ENCODE measurements around the gene ADI1. TPM values are rescaled to one million over a fixed set of nuclear protein-coding genes. Genes with fewer than 3 reads are reported as not detected.

The ADI1 gene
- total and polyA plus RNA-seq, 10 of the 15 experiments (the other 5 are each of a cell fraction or from before 2014, with no cell fraction given): 4.4 to 78.7 (median 17.2) TPM

DNA sequence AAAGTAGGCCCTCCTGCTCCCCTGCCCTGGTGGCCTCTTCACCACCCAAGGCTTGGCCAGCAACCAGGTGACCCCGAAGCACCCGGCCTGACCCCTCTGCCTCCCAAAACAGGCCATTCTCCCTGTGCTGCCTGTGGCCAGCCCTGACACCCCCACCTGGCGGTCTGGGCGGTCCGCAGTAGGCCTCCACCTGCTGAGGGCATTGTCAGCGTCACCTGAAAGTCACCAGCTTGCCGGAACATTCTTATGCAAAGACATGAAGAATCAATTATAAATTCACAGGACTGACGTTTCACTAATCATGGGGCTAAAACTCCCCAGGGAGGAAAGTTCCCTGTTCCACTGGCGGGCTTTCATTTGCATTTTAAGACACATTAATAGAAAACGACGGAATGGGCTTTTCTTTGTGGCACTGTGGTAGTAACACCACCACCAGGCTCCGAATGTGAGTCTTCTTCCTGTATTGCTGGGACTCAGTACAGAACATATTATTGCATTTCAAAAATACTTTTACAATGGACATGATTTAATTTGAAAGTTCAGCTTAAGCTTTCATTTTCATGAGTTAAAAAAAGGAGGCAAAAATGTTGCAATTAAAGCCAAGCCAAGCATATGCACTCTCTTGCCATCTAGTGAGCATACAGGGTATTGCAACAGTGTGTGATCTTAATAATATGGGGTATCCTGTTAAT lies 57.4 kb downstream of the ADI1 start (continued):
- TF ChIP-seq, protein P1, sequence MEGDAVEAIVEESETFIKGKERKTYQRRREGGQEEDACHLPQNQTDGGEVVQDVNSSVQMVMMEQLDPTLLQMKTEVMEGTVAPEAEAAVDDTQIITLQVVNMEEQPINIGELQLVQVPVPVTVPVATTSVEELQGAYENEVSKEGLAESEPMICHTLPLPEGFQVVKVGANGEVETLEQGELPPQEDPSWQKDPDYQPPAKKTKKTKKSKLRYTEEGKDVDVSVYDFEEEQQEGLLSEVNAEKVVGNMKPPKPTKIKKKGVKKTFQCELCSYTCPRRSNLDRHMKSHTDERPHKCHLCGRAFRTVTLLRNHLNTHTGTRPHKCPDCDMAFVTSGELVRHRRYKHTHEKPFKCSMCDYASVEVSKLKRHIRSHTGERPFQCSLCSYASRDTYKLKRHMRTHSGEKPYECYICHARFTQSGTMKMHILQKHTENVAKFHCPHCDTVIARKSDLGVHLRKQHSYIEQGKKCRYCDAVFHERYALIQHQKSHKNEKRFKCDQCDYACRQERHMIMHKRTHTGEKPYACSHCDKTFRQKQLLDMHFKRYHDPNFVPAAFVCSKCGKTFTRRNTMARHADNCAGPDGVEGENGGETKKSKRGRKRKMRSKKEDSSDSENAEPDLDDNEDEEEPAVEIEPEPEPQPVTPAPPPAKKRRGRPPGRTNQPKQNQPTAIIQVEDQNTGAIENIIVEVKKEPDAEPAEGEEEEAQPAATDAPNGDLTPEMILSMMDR (IDR thresholded peaks at IDR 0.05 in 2 of 3, conservative IDR thresholded peaks at IDR 0.05 in 1 of 3; ENCODE audit: control insufficient read depth in 2 of 3, extremely low read depth in 1 of 3, insufficient read depth in 1 of 3, low read depth in 3 of 3, low read length in 3 of 3): peak; percentile 82 to 94 (median 89)
- TF ChIP-seq CHD2 (IDR thresholded peaks at IDR 0.05; ENCODE audit: borderline replicate concordance, low read depth, low read length) (no peak), CREB1 (IDR thresholded peaks at IDR 0.05; ENCODE audit: low read depth) (no peak), STAT3 (IDR thresholded peaks at IDR 0.05; ENCODE audit: low read depth, low read length) (no peak), TBL1XR1 (IDR thresholded peaks at IDR 0.05; ENCODE audit: low read depth, low read length) (no peak), HDAC6 (IDR thresholded peaks at IDR 0.05; ENCODE audit: unreplicated experiment) (no peak), SP1 (IDR thresholded peaks at IDR 0.05; ENCODE audit: low read depth, low read length) (no peak), NBN (IDR thresholded peaks at IDR 0.05) (0 out of 2 replicates have a peak, but pooled peaks have one; percentile 36), ZZZ3 (IDR thresholded peaks at IDR 0.05; ENCODE audit: control insufficient read depth, insufficient read length, low read depth) (no peak), FOXK2 (IDR thresholded peaks at IDR 0.05) (no peak), ETV6 (conservative IDR thresholded peaks at IDR 0.05 in 1 of 2, IDR thresholded peaks at IDR 0.05 in 1 of 2; ENCODE audit: borderline replicate concordance in 1 of 2, low read depth in 1 of 2) (no peak)
- TF ChIP-seq, protein P2, sequence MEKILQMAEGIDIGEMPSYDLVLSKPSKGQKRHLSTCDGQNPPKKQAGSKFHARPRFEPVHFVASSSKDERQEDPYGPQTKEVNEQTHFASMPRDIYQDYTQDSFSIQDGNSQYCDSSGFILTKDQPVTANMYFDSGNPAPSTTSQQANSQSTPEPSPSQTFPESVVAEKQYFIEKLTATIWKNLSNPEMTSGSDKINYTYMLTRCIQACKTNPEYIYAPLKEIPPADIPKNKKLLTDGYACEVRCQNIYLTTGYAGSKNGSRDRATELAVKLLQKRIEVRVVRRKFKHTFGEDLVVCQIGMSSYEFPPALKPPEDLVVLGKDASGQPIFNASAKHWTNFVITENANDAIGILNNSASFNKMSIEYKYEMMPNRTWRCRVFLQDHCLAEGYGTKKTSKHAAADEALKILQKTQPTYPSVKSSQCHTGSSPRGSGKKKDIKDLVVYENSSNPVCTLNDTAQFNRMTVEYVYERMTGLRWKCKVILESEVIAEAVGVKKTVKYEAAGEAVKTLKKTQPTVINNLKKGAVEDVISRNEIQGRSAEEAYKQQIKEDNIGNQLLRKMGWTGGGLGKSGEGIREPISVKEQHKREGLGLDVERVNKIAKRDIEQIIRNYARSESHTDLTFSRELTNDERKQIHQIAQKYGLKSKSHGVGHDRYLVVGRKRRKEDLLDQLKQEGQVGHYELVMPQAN (conservative IDR thresholded peaks at IDR 0.05): no peak
- TF ChIP-seq, protein P3, sequence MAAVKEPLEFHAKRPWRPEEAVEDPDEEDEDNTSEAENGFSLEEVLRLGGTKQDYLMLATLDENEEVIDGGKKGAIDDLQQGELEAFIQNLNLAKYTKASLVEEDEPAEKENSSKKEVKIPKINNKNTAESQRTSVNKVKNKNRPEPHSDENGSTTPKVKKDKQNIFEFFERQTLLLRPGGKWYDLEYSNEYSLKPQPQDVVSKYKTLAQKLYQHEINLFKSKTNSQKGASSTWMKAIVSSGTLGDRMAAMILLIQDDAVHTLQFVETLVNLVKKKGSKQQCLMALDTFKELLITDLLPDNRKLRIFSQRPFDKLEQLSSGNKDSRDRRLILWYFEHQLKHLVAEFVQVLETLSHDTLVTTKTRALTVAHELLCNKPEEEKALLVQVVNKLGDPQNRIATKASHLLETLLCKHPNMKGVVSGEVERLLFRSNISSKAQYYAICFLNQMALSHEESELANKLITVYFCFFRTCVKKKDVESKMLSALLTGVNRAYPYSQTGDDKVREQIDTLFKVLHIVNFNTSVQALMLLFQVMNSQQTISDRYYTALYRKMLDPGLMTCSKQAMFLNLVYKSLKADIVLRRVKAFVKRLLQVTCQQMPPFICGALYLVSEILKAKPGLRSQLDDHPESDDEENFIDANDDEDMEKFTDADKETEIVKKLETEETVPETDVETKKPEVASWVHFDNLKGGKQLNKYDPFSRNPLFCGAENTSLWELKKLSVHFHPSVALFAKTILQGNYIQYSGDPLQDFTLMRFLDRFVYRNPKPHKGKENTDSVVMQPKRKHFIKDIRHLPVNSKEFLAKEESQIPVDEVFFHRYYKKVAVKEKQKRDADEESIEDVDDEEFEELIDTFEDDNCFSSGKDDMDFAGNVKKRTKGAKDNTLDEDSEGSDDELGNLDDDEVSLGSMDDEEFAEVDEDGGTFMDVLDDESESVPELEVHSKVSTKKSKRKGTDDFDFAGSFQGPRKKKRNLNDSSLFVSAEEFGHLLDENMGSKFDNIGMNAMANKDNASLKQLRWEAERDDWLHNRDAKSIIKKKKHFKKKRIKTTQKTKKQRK (IDR thresholded peaks at IDR 0.05; ENCODE audit: low read depth, low read length): no peak
- TF ChIP-seq, protein P4, sequence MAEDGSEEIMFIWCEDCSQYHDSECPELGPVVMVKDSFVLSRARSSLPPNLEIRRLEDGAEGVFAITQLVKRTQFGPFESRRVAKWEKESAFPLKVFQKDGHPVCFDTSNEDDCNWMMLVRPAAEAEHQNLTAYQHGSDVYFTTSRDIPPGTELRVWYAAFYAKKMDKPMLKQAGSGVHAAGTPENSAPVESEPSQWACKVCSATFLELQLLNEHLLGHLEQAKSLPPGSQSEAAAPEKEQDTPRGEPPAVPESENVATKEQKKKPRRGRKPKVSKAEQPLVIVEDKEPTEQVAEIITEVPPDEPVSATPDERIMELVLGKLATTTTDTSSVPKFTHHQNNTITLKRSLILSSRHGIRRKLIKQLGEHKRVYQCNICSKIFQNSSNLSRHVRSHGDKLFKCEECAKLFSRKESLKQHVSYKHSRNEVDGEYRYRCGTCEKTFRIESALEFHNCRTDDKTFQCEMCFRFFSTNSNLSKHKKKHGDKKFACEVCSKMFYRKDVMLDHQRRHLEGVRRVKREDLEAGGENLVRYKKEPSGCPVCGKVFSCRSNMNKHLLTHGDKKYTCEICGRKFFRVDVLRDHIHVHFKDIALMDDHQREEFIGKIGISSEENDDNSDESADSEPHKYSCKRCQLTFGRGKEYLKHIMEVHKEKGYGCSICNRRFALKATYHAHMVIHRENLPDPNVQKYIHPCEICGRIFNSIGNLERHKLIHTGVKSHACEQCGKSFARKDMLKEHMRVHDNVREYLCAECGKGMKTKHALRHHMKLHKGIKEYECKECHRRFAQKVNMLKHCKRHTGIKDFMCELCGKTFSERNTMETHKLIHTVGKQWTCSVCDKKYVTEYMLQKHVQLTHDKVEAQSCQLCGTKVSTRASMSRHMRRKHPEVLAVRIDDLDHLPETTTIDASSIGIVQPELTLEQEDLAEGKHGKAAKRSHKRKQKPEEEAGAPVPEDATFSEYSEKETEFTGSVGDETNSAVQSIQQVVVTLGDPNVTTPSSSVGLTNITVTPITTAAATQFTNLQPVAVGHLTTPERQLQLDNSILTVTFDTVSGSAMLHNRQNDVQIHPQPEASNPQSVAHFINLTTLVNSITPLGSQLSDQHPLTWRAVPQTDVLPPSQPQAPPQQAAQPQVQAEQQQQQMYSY (CRISPR knock-in tag; IDR thresholded peaks at IDR 0.05): no peak
- TF ChIP-seq, protein P5, sequence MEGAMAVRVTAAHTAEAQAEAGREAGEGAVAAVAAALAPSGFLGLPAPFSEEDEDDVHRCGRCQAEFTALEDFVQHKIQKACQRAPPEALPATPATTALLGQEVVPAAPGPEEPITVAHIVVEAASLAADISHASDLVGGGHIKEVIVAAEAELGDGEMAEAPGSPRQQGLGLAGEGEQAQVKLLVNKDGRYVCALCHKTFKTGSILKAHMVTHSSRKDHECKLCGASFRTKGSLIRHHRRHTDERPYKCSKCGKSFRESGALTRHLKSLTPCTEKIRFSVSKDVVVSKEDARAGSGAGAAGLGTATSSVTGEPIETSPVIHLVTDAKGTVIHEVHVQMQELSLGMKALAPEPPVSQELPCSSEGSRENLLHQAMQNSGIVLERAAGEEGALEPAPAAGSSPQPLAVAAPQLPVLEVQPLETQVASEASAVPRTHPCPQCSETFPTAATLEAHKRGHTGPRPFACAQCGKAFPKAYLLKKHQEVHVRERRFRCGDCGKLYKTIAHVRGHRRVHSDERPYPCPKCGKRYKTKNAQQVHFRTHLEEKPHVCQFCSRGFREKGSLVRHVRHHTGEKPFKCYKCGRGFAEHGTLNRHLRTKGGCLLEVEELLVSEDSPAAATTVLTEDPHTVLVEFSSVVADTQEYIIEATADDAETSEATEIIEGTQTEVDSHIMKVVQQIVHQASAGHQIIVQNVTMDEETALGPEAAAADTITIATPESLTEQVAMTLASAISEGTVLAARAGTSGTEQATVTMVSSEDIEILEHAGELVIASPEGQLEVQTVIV (IDR thresholded peaks at IDR 0.05; ENCODE audit: borderline replicate concordance, partially characterized antibody): no peak
